ENCODE results near the gene RIT2.

Gene RIT2

GRCh38 chr18:43012951-43013350 lies 102.5 kb downstream of the RIT2 start:
- no peak for DNase-seq (ENCODE audit: low read depth in 2 of 3, low spot score in 2 of 3)

GRCh38 chr18:43010611-43011010 lies 104.9 kb downstream of the RIT2 start:
- DNase-seq (ENCODE audit: low read depth in 2 of 3, low spot score in 2 of 3) = no peak

GRCh38 chr18:43009674-43010073 lies 105.8 kb downstream of the RIT2 start:
- no peak for DNase-seq (ENCODE audit: low read depth in 2 of 3, low spot score in 2 of 3)

GRCh38 chr18:43007365-43007764 lies 108.1 kb downstream of the RIT2 start:
- no peak for DNase-seq (ENCODE audit: low read depth in 2 of 3, low spot score in 2 of 3)

- DNase-seq (ENCODE audit: low read depth in 2 of 3, low spot score in 2 of 3) = no peak
Observed at GRCh38 chr18:43004421-43004820, 111.1 kb downstream of the RIT2 start.

GRCh38 chr18:43001821-43002220 lies 113.7 kb downstream of the RIT2 start:
- DNase-seq (ENCODE audit: low read depth in 2 of 3, low spot score in 2 of 3) = no peak

GRCh38 chr18:42996824-42997223 lies 118.7 kb downstream of the RIT2 start:
- DNase-seq (ENCODE audit: low read depth in 2 of 3, low spot score in 2 of 3) = no peak

GRCh38 chr18:42980426-42980825 lies 135.1 kb downstream of the RIT2 start:
- no peak for DNase-seq (ENCODE audit: low read depth in 2 of 3, low spot score in 2 of 3)

GRCh38 chr18:42977982-42978637 lies 137.4 kb downstream of the RIT2 start:
- DNase-seq (ENCODE audit: low read depth in 2 of 3, low spot score in 2 of 3) = no peak

- DNase-seq (ENCODE audit: low read depth in 2 of 3, low spot score in 2 of 3) = no peak
Observed at GRCh38 chr18:42976869-42977590, 138.5 kb downstream of the RIT2 start.

GRCh38 chr18:42969366-42969765 lies 146.1 kb downstream of the RIT2 start:
- no peak for DNase-seq (ENCODE audit: low read depth in 2 of 3, low spot score in 2 of 3)

GRCh38 chr18:42961298-42961697 lies 154.2 kb downstream of the RIT2 start:
- no peak for DNase-seq (ENCODE audit: low read depth in 2 of 3, low spot score in 2 of 3)

GRCh38 chr18:42959528-42959927 lies 156.0 kb downstream of the RIT2 start:
- no peak for DNase-seq (ENCODE audit: low read depth in 2 of 3, low spot score in 2 of 3)

GRCh38 chr18:42958353-42958752 lies 157.1 kb downstream of the RIT2 start:
- DNase-seq (ENCODE audit: low read depth in 2 of 3, low spot score in 2 of 3) = no peak

GRCh38 chr18:42956287-42956686 lies 159.2 kb downstream of the RIT2 start:
- DNase-seq (ENCODE audit: low read depth in 2 of 3, low spot score in 2 of 3) = no peak

GRCh38 chr18:42954887-42955286 lies 160.6 kb downstream of the RIT2 start:
- DNase-seq (ENCODE audit: low read depth in 2 of 3, low spot score in 2 of 3) = no peak

GRCh38 chr18:42953306-42953705 lies 162.2 kb downstream of the RIT2 start:
- no peak for DNase-seq (ENCODE audit: low read depth in 2 of 3, low spot score in 2 of 3)

- no peak for DNase-seq (ENCODE audit: low read depth in 2 of 3, low spot score in 2 of 3)
Observed at GRCh38 chr18:42950732-42951131, 164.8 kb downstream of the RIT2 start.

GRCh38 chr18:42948831-42949230 lies 166.7 kb downstream of the RIT2 start:
- DNase-seq (ENCODE audit: low read depth in 2 of 3, low spot score in 2 of 3) = no peak

- no peak for DNase-seq (ENCODE audit: low read depth in 2 of 3, low spot score in 2 of 3)
Observed at GRCh38 chr18:42941860-42942259, 173.6 kb downstream of the RIT2 start.

GRCh38 chr18:42941021-42941420 lies 174.5 kb downstream of the RIT2 start:
- DNase-seq (ENCODE audit: low read depth in 2 of 3, low spot score in 2 of 3) = no peak

GRCh38 chr18:42937436-42937835 lies 178.0 kb downstream of the RIT2 start:
- no peak for DNase-seq (ENCODE audit: low read depth in 2 of 3, low spot score in 2 of 3)

GRCh38 chr18:42936289-42936688 lies 179.2 kb downstream of the RIT2 start:
- DNase-seq (ENCODE audit: low read depth in 2 of 3, low spot score in 2 of 3) = no peak
